ENCODE measurements around the gene SERPINI1.

- TF ChIP-seq CTCF (IDR thresholded peaks at IDR 0.05 in 4 of 5, conservative IDR thresholded peaks at IDR 0.05 in 1 of 5) (no peak), POLR2A (IDR thresholded peaks at IDR 0.05) (no peak)
Measured at GRCh38 chr3:167835359-167835758, 99.8 kb downstream of the SERPINI1 start.

All from gastrocnemius medialis (tissue), 4 donors.